Stimulated activated CD4-positive, alpha-beta T cell treated with anti-CD3 and anti-CD28 coated beads, TNF-alpha, amount 100 ng/mL, for 48 hours (primary cell): ENCODE results near the gene COMMD3.

Experiments
- DNase-seq, 3 donors: peaks; one replicate each; pipeline ENCODE4 v3.0.0-alpha.2; 2020; ENCODE audit warnings: low read depth in 3 of 3

Gene COMMD3

GRCh38 chr10:22366435-22366703 lies 50.2 kb downstream of the COMMD3 start:
- DNase-seq: no peak

- DNase-seq: no peak
These were observed 50.6 kb downstream of the COMMD3 start for GRCh38 chr10:22366771-22367170.

- no peak for DNase-seq
These were observed 51.3 kb downstream of the COMMD3 start for GRCh38 chr10:22367471-22367870.

- DNase-seq: no peak
These were observed 52.2 kb downstream of the COMMD3 start for GRCh38 chr10:22368402-22368801.

- DNase-seq: no peak
These were observed 52.8 kb downstream of the COMMD3 start for GRCh38 chr10:22368981-22369380.

GRCh38 chr10:22369434-22370072 lies 53.4 kb downstream of the COMMD3 start:
- DNase-seq: no peak
